K562 (cell line): Measurements from ENCODE around the gene ALS2CL. TPM values are rescaled to one million over a fixed set of nuclear protein-coding genes. Genes with fewer than 3 reads are reported as not detected.

Source experiments
- ATAC-seq: fragments of 200-7000 bp; cut with Tn5 transposase; 3 replicates; pipeline ENCODE4 v1.9.1; 2020; ENCODE audit warnings: moderate library complexity
- BruUV-seq: library from RNA; stranded (reverse); fragments of 400-500 nt; replicated peaks from 2 replicates; lab custom pipeline; 2021; lab: Mats Ljungman, UMichigan
- CTCF ChIA-PET: fragments of 300-600 bp; formaldehyde crosslinking; extraction: SDS; loops from one replicate; lab custom pipeline; 2021; ENCODE audit warnings: low intra/inter-chr PET ratio; lab: Yijun Ruan, JAX
- POLR2A ChIA-PET: fragments of 300-600, 350-650 bp; sonication (Branson Sonifier 250); formaldehyde crosslinking; extraction: SDS; loops from one replicate; lab custom pipeline; 2021; ENCODE audit warnings: antibody characterized with exemption, inconsistent platforms; lab: Yijun Ruan, JAX
- DNase-seq, 4 experiments: peaks; one replicate each; pipeline versions ENCODE4 v3.0.0 to v3.0.0-alpha.2; 2011 to 2018; ENCODE audit warnings: low spot score in 3 of 4, mixed read lengths in 3 of 4; ENCODE audit errors: extremely low read depth in 1 of 4
- FAIRE-seq: peaks from 2 replicates; lab custom pipeline; 2011; peaks lifted over from hg19 to GRCh38; lab: Jason Lieb, UNC
- H2AFZ ChIP-seq: 2 replicates; pipeline ENCODE4 v1.6.0; 2011; ENCODE audit warnings: low read depth, low read length, control low read depth, inconsistent platforms
- H3K27ac ChIP-seq: fragments of 200-600 bp; 3 replicates; pipeline ENCODE4 v1.8.0; 2011; ENCODE audit warnings: low read depth, mild to moderate bottlenecking, control low read depth, inconsistent platforms, low read length, moderate library complexity, mixed read lengths; ENCODE audit errors: extremely low read depth
- H3K27me3 ChIP-seq, 2 experiments: fragments of 300-600 bp in 1 of 2; 2 replicates in 1 of 2; 3 replicates in 1 of 2; pipeline versions ENCODE4 v1.6.0 to v1.8.0; 2011; ENCODE audit warnings: inconsistent platforms in 2 of 2, low read length in 2 of 2, mild to moderate bottlenecking in 1 of 2, mixed read lengths in 1 of 2, moderate library complexity in 1 of 2; ENCODE audit not compliant: control insufficient read depth in 2 of 2, insufficient read depth in 2 of 2
- H3K36me3 ChIP-seq: fragments of 300-600 bp; 3 replicates; pipeline ENCODE4 v1.8.0; 2011; ENCODE audit warnings: mild to moderate bottlenecking, low read length, inconsistent platforms; ENCODE audit not compliant: control insufficient read depth, insufficient read depth
- H3K4me1 ChIP-seq, 2 experiments: fragments of 200-600 bp in 1 of 2; replicated peaks in 1 of 2; 2 replicates in 1 of 2; 3 replicates in 1 of 2; pipeline versions ENCODE4 v1.5.1 to v1.8.0; 2011; ENCODE audit warnings: inconsistent platforms in 2 of 2, low read length in 2 of 2, mild to moderate bottlenecking in 1 of 2, mixed read lengths in 1 of 2, moderate library complexity in 1 of 2; ENCODE audit not compliant: control insufficient read depth in 2 of 2, insufficient read depth in 2 of 2
- H3K4me2 ChIP-seq: 2 replicates; pipeline ENCODE4 v1.6.1; 2011; ENCODE audit warnings: low read length, control low read depth, inconsistent platforms, mixed read lengths; ENCODE audit not compliant: insufficient read depth
- H3K4me3 ChIP-seq: fragments of 200-600 bp; sonication (generic), shearing (Covaris generic); 2 replicates; pipeline ENCODE4 v1.5.1; 2016; ENCODE audit warnings: control low read depth, inconsistent platforms
- H3K79me2 ChIP-seq: fragments of 200-600 bp; 3 replicates; pipeline ENCODE4 v1.8.0; 2011; ENCODE audit warnings: low read length, inconsistent platforms; ENCODE audit not compliant: control insufficient read depth, insufficient read depth
- H3K9ac ChIP-seq, 2 experiments: 2 replicates each; pipeline versions ENCODE4 v1.6.0 to v1.6.1; 2011; ENCODE audit warnings: low read depth in 2 of 2, low read length in 2 of 2, control low read depth in 1 of 2, inconsistent platforms in 1 of 2, mild to moderate bottlenecking in 1 of 2, mixed read lengths in 1 of 2; ENCODE audit not compliant: insufficient read depth in 1 of 2
- H3K9me1 ChIP-seq: one replicate; pipeline ENCODE4 v1.6.0; 2011; ENCODE audit warnings: inconsistent platforms, mild to moderate bottlenecking, low read length, moderate library complexity; ENCODE audit not compliant: control insufficient read depth, insufficient read depth
- H3K9me3 ChIP-seq: replicated peaks from 2 replicates; pipeline ENCODE4 v1.5.1; 2011; ENCODE audit warnings: low read depth, low read length, inconsistent platforms; ENCODE audit not compliant: control insufficient read depth, insufficient read depth
- H4K20me1 ChIP-seq: replicated peaks from 2 replicates; pipeline ENCODE4 v1.6.1; 2011; ENCODE audit warnings: low read length, inconsistent platforms, mixed read lengths; ENCODE audit not compliant: control insufficient read depth, insufficient read depth
- RBM14 ChIP-seq: fragments of 200-400 bp; formaldehyde crosslinking; IDR thresholded peaks from 2 replicates; pipeline ENCODE4 v1.6.1; 2018; ENCODE audit warnings: low read depth, mild to moderate bottlenecking, low read length, moderate library complexity, borderline replicate concordance; ENCODE audit not compliant: insufficient read depth
- SMARCA5 ChIP-seq: fragments of 450-650 bp; IDR thresholded peaks from 2 replicates; pipeline ENCODE4 v1.6.1; 2016
- SMC3 ChIP-seq: conservative IDR thresholded peaks from 2 replicates; pipeline ENCODE4 v1.6.1; 2011; ENCODE audit warnings: low read depth, low read length, improper control_type of control experiment; ENCODE audit not compliant: insufficient read depth
- SRSF3 ChIP-seq: fragments of 200-400 bp; formaldehyde crosslinking; IDR thresholded peaks from 2 replicates; pipeline ENCODE4 v1.6.1; 2016; ENCODE audit warnings: mild to moderate bottlenecking, low read length, moderate library complexity; ENCODE audit not compliant: insufficient read depth
- TGIF2 ChIP-seq: sonication (generic); formaldehyde crosslinking; IDR thresholded peaks from 2 replicates; pipeline ENCODE4 v1.8.1; 2022; ENCODE audit warnings: mild to moderate bottlenecking, missing genetic modification reagents, moderate library complexity
- ZNF41 ChIP-seq: fragments of 250-450 bp; sonication (Bioruptor Pico); conservative IDR thresholded peaks from 2 replicates; pipeline ENCODE4 v1.4.0; 2020; ENCODE audit warnings: mild to moderate bottlenecking
- ZNF778 ChIP-seq: fragments of 450-650 bp; formaldehyde crosslinking; IDR thresholded peaks from 2 replicates; pipeline ENCODE4 v1.4.0; 2020; ENCODE audit warnings: mild to moderate bottlenecking, moderate library complexity
- WGBS: fragments of 100-300 bp; shearing (Covaris generic); methylation state at CpG from one replicate; pipeline ENCODE4 v1.1.6; 2016; ENCODE audit warnings: low coverage, mixed read lengths; ENCODE audit not compliant: insufficient coverage; ENCODE audit errors: missing lambda C conversion rate; 5-methylcytosine and 5-hydroxymethylcytosine counted together
- in situ Hi-C: fragments of 300-500 bp; cut with MboI; formaldehyde crosslinking; loops from 4 replicates; pipeline ENCODE4 v1.15.0; 2018; ENCODE audit warnings: inconsistent platforms, mixed read lengths
- intact Hi-C: fragments of 100-400 bp; cut with micrococcal nuclease; formaldehyde crosslinking; loops from 2 replicates; pipeline ENCODE4 v1.14.2; 2022
- polyA plus RNA-seq, 8 experiments: library from polyadenylated mRNA; depleted of rRNA in 4 of 8; stranded (reverse) in 5 of 8; unstranded in 3 of 8; fragments of >200 nt; fragmentation: Nextera tagmentation in 2 of 8; fragmentation: Illumina TruSeq in 1 of 8; extraction: Ambion mirVana in 2 of 8; extraction: Trizol in 1 of 8; gene quantifications; 2 replicates each; pipeline versions ENCODE4 v1.2.1 to v1.2.3, GENCODE V29; 2011 to 2014; ENCODE audit warnings: inconsistent platforms in 1 of 8, missing spikeins in 1 of 8
- total RNA-seq, 7 experiments: library from RNA; depleted of rRNA in 6 of 7; stranded (reverse); fragments of >200 nt in 6 of 7; fragmentation: Illumina TruSeq in 2 of 7; extraction: Trizol in 2 of 7; gene quantifications; 2 replicates each; pipeline versions ENCODE4 v1.2.1 to v1.2.3, GENCODE V29; 2011 to 2021; ENCODE audit warnings: low replicate concordance in 1 of 7
- TF ChIP-seq, protein P1 (sequence below): fragments of 250-450 bp; sonication (Bioruptor Pico); IDR thresholded peaks from 2 replicates; pipeline ENCODE4 v1.8.0; 2021; ENCODE audit warnings: borderline replicate concordance, mild to moderate bottlenecking, moderate library complexity; ENCODE audit not compliant: poor library complexity, severe bottlenecking

ALS2CL gene
- total and polyA plus RNA-seq, 9 of the 15 experiments (the other 6 are each of a cell fraction or from before 2014, with no cell fraction given): 0.03 to 0.13 (median 0.05) TPM; not detected in 3

DNA sequence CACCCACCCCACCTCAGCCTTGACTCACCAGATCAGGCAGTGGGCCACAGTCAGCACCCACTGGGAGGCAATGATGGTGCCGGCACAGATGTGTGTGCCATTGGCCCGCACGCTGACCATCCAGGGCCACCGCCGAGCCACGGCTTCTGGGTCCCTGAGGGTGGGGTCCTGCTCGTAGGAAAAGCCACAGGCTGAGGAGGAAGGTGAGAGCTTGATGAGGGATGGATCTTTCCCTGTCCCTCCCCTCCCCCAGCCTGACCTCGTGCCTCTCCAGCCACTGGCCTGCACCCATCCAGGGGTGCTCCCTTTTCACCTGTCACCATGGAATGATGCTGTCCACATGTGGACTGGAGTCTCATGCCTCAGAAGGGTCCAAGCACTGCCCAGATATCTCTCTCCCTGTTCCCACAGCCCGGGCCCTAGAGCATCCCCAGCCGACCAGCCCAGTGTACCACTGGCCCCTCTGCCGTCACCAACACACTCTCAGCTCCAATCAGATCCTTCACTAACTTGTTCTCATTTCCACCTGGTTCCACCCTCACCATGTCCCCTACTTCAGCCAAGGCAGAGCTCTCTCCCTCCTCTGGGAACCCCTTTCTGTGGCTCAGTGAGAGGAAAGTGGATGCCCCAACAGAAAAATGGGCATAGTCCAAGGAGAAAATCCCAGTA is 22.2 kb upstream of the ALS2CL start:
- in situ Hi-C loops: loop anchor here (5.0 to 10.0 kb wide), 2 partner anchors 182 to 639 kb away; no protein-coding TSS in a partner anchor
- Histone ChIP-seq H3K4me2 (no peak overlapping the region), H3K79me2 (no peaks in the 10 kb centered on the region), H3K27me3 (peaks cover 17 to 69% of the 10 kb centered on the region in 2 experiments), H4K20me1 (peaks cover 8% of the 10 kb centered on the region), H3K4me3 (no peak overlapping the region), H2AFZ (no peak overlapping the region), H3K36me3 (no peaks in the 10 kb centered on the region), H3K9me3 (no peaks in the 10 kb centered on the region), H3K9ac (no peak overlapping the region), H3K4me1 (peaks cover 0 to 10% of the 10 kb centered on the region in 2 experiments; a peak in 1 of 5 replicates), H3K27ac (no peak overlapping the region), H3K9me1 (no peaks in the 10 kb centered on the region)
- under 1% methylated on average over 11 of the region's 11 CpGs for WGBS
- TF ChIP-seq RBM14: no peak
- TF ChIP-seq ZNF778: no peak
- no peak for TF ChIP-seq SMC3
- no peak for TF ChIP-seq ZNF41 (CRISPR knock-in tag)
- no peak for TF ChIP-seq SRSF3
- TF ChIP-seq, protein P1, sequence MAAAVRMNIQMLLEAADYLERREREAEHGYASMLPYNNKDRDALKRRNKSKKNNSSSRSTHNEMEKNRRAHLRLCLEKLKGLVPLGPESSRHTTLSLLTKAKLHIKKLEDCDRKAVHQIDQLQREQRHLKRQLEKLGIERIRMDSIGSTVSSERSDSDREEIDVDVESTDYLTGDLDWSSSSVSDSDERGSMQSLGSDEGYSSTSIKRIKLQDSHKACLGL (CRISPR knock-in tag): no peak
- no peak for TF ChIP-seq SMARCA5
- no peak for TF ChIP-seq TGIF2 (CRISPR knock-in tag)
- DNase-seq (no peak), FAIRE-seq (no peak), ATAC-seq (no peak)
- BruUV-seq: no TSS peak
- CTCF ChIA-PET: no interaction called here
- POLR2A ChIA-PET: interaction anchor here (0.6 to 1.8 kb wide), 8 partner anchors 9 to 238 kb away, joined by 3 to 5 read pairs (median 4); no protein-coding TSS in a partner anchor
- intact Hi-C loops: no loop called here
